Measurements from ENCODE around the gene MYO5B.

MYO5B gene

GRCh38 chr18:50188652-50189051 is 6.3 kb downstream of the MYO5B start:
- no peak for DNase-seq (ENCODE audit: low read depth)

- no peak for DNase-seq (ENCODE audit: low read depth)
Measured at GRCh38 chr18:50187659-50188058, 7.3 kb downstream of the MYO5B start.

GRCh38 chr18:50186385-50186784 is 8.6 kb downstream of the MYO5B start:
- no peak for DNase-seq (ENCODE audit: low read depth)

GRCh38 chr18:50183556-50183955 is 11.4 kb downstream of the MYO5B start:
- DNase-seq (ENCODE audit: low read depth): no peak

GRCh38 chr18:50182511-50182910 is 12.4 kb downstream of the MYO5B start:
- DNase-seq (ENCODE audit: low read depth): no peak

- no peak for DNase-seq (ENCODE audit: low read depth)
Measured at GRCh38 chr18:50181590-50181989, 13.4 kb downstream of the MYO5B start.

GRCh38 chr18:50179465-50179864 is 15.5 kb downstream of the MYO5B start:
- no peak for DNase-seq (ENCODE audit: low read depth)

- no peak for DNase-seq (ENCODE audit: low read depth)
Measured at GRCh38 chr18:50177294-50177992, 17.5 kb downstream of the MYO5B start.

- no peak for DNase-seq (ENCODE audit: low read depth)
Measured at GRCh38 chr18:50172367-50172766, 22.6 kb downstream of the MYO5B start.

- no peak for DNase-seq (ENCODE audit: low read depth)
Measured at GRCh38 chr18:50171406-50171805, 23.5 kb downstream of the MYO5B start.

- DNase-seq (ENCODE audit: low read depth): no peak
Measured at GRCh38 chr18:50170004-50170403, 24.9 kb downstream of the MYO5B start.

- DNase-seq (ENCODE audit: low read depth): no peak
Measured at GRCh38 chr18:50169149-50169548, 25.8 kb downstream of the MYO5B start.

- DNase-seq (ENCODE audit: low read depth): no peak
Measured at GRCh38 chr18:50167966-50168365, 27.0 kb downstream of the MYO5B start.

- no peak for DNase-seq (ENCODE audit: low read depth)
Measured at GRCh38 chr18:50166901-50167300, 28.0 kb downstream of the MYO5B start.

GRCh38 chr18:50163505-50163904 is 31.4 kb downstream of the MYO5B start:
- DNase-seq (ENCODE audit: low read depth): no peak

- no peak for DNase-seq (ENCODE audit: low read depth)
Measured at GRCh38 chr18:50162486-50163304, 32.3 kb downstream of the MYO5B start.

- DNase-seq (ENCODE audit: low read depth): no peak
Measured at GRCh38 chr18:50161597-50162205, 33.2 kb downstream of the MYO5B start.

GRCh38 chr18:50159654-50160046 is 35.3 kb downstream of the MYO5B start:
- no peak for DNase-seq (ENCODE audit: low read depth)

- DNase-seq (ENCODE audit: low read depth): no peak
Measured at GRCh38 chr18:50158866-50159653, 35.9 kb downstream of the MYO5B start.

- DNase-seq (ENCODE audit: low read depth): no peak
Measured at GRCh38 chr18:50155406-50155805, 39.5 kb downstream of the MYO5B start.

- no peak for DNase-seq (ENCODE audit: low read depth)
Measured at GRCh38 chr18:50154420-50154819, 40.5 kb downstream of the MYO5B start.

GRCh38 chr18:50152900-50153299 is 42.0 kb downstream of the MYO5B start:
- no peak for DNase-seq (ENCODE audit: low read depth)

Measured in activated T-helper 9 cell treated with anti-CD3 and anti-CD28 coated beads, Interleukin-2, amount 50 U/mL, for 16 hours (primary cell).